WTC11 (cell line): ENCODE data around the gene DAO.

Source experiments
- CDX4 ChIP-seq: fragments of 250-450 bp; sonication (Bioruptor Pico); IDR thresholded peaks from 2 replicates; pipeline ENCODE4 v1.9.0; 2021; ENCODE audit warnings: moderate library complexity, mild to moderate bottlenecking, inconsistent platforms, borderline replicate concordance
- E2F1 ChIP-seq: sonication (generic); formaldehyde crosslinking; IDR thresholded peaks from 2 replicates; pipeline ENCODE4 v1.8.0; 2022; ENCODE audit warnings: mild to moderate bottlenecking, missing genetic modification reagents
- ELF4 ChIP-seq: sonication (generic); formaldehyde crosslinking; IDR thresholded peaks from 2 replicates; pipeline ENCODE4 v1.8.1; 2022; ENCODE audit warnings: low read depth, mild to moderate bottlenecking, moderate library complexity, missing genetic modification reagents
- NR2C2 ChIP-seq: sonication (generic); formaldehyde crosslinking; IDR thresholded peaks from 2 replicates; pipeline ENCODE4 v1.8.0; 2022; ENCODE audit warnings: mild to moderate bottlenecking, missing genetic modification reagents
- RELA ChIP-seq: sonication (generic); formaldehyde crosslinking; IDR thresholded peaks from 2 replicates; pipeline ENCODE4 v1.8.1; 2022; ENCODE audit warnings: missing genetic modification reagents, mild to moderate bottlenecking, borderline replicate concordance
- TP53 ChIP-seq: sonication (generic); formaldehyde crosslinking; IDR thresholded peaks from 2 replicates; pipeline ENCODE4 v1.8.1; 2023; ENCODE audit warnings: mild to moderate bottlenecking, missing genetic modification reagents
- ZBTB21 ChIP-seq: sonication (generic); formaldehyde crosslinking; IDR thresholded peaks from 2 replicates; pipeline ENCODE4 v1.8.1; 2023; ENCODE audit warnings: mild to moderate bottlenecking, missing genetic modification reagents, borderline replicate concordance
- TF ChIP-seq, protein P1 (sequence below): fragments of 200-600 bp; IDR thresholded peaks from 2 replicates; pipeline ENCODE4 v1.8.0; 2022; ENCODE audit warnings: antibody characterized with exemption

GRCh38 chr12:108854451-108855283, 25.2 kb upstream of the DAO start:
- TF ChIP-seq, protein P1, sequence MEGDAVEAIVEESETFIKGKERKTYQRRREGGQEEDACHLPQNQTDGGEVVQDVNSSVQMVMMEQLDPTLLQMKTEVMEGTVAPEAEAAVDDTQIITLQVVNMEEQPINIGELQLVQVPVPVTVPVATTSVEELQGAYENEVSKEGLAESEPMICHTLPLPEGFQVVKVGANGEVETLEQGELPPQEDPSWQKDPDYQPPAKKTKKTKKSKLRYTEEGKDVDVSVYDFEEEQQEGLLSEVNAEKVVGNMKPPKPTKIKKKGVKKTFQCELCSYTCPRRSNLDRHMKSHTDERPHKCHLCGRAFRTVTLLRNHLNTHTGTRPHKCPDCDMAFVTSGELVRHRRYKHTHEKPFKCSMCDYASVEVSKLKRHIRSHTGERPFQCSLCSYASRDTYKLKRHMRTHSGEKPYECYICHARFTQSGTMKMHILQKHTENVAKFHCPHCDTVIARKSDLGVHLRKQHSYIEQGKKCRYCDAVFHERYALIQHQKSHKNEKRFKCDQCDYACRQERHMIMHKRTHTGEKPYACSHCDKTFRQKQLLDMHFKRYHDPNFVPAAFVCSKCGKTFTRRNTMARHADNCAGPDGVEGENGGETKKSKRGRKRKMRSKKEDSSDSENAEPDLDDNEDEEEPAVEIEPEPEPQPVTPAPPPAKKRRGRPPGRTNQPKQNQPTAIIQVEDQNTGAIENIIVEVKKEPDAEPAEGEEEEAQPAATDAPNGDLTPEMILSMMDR = no peak
- TF ChIP-seq E2F1 (no peak), RELA (CRISPR knock-in tag) (no peak), TP53 (no peak), ZBTB21 (no peak), CDX4 (CRISPR knock-in tag) (no peak), NR2C2 (CRISPR knock-in tag) (no peak), ELF4 (CRISPR knock-in tag) (no peak)
